ENCODE data around the gene TRIP11. TPM values are rescaled to one million over a fixed set of nuclear protein-coding genes. Genes with fewer than 3 reads are reported as not detected.

Gene TRIP11
- total RNA-seq, 2 donors from 2014 or later, result 27.3 to 32.3 TPM

Other genes starting within 250 kb of the TRIP11 start
- 10 to 100 TPM; 33.4 to 42.8 TPM for gene TC2N, start 172.5 kb downstream of the TRIP11 start, total RNA-seq
- gene FBLN5, start 92.4 kb downstream of the TRIP11 start, total RNA-seq, result 1 to 10 TPM in 1 of 2 donors, under 1 TPM in 1; 0.41 to 2.7 TPM
- 10 to 100 TPM; 35.5 to 45.3 TPM for gene ATXN3, start 66.5 kb upstream of the TRIP11 start, total RNA-seq
- 100 to 1,000 TPM in 1 of 2 donors, 10 to 100 TPM in 1; 82.1 to 111 TPM for gene NDUFB1, start 81.6 kb upstream of the TRIP11 start, total RNA-seq
- gene CPSF2, start 81.9 kb upstream of the TRIP11 start, total RNA-seq, result 10 to 100 TPM; 68.0 to 78.4 TPM

Data from activated naive CD4-positive, alpha-beta T cell treated with anti-CD3 and anti-CD28 coated beads, Interleukin-2, amount 50 U/mL, for 72 hours (primary cell).